GM12873 (cell line): Measurements from ENCODE around the gene FAM163B.

Experiments
- CTCF ChIP-seq: IDR thresholded peaks from 2 replicates; pipeline ENCODE4 v1.5.1; 2012; ENCODE audit warnings: low read depth, mild to moderate bottlenecking, moderate library complexity, low read length, control low read depth; ENCODE audit not compliant: insufficient read depth; ENCODE audit errors: missing control alignments

Gene FAM163B

GRCh38 chr9:133609311-133610098, at the start of gene FAM163B:
FAM163B (minus strand) TSS chr9:133609389; CDS start chr9:133580223, 29,166 bp downstream.
- no peak for TF ChIP-seq CTCF

GRCh38 chr9:133657120-133657661, 48.0 kb upstream of the FAM163B start:
- TF ChIP-seq CTCF: no peak

- no peak for TF ChIP-seq CTCF
Measured at GRCh38 chr9:133656211-133657119, 47.3 kb upstream of the FAM163B start.

- no peak for TF ChIP-seq CTCF
Measured at GRCh38 chr9:133655701-133656100, 46.5 kb upstream of the FAM163B start.

GRCh38 chr9:133654736-133655657, 45.8 kb upstream of the FAM163B start:
- no peak for TF ChIP-seq CTCF

GRCh38 chr9:133653638-133654037, 44.4 kb upstream of the FAM163B start:
- TF ChIP-seq CTCF: no peak

GRCh38 chr9:133650026-133650425, 40.8 kb upstream of the FAM163B start:
- TF ChIP-seq CTCF: no peak
